Fibroblast of the aortic adventitia (primary cell): ENCODE results near the gene PALD1. TPM values are rescaled to one million over a fixed set of nuclear protein-coding genes. Genes with fewer than 3 reads are reported as not detected.

Experiments used
- DNase-seq: peaks from one replicate; pipeline ENCODE4 v3.0.0-alpha.2; 2010; ENCODE audit warnings: low read depth
- H3K4me3 ChIP-seq: 2 replicates; pipeline ENCODE4 v1.5.1; 2011; ENCODE audit warnings: low read depth, mild to moderate bottlenecking, control low read depth, low read length, moderate library complexity
- CTCF ChIP-seq: IDR thresholded peaks from 2 replicates; pipeline ENCODE4 v1.5.1; 2011; ENCODE audit warnings: mild to moderate bottlenecking, low read length, control low read depth, inconsistent platforms; ENCODE audit not compliant: insufficient read depth
- total RNA-seq: library from RNA; depleted of rRNA; stranded (reverse); fragments of >200 nt; gene quantifications from 2 replicates; pipeline ENCODE4 v1.2.3, GENCODE V29; 2012; ENCODE audit warnings: low replicate concordance

The PALD1 gene
- total RNA-seq, 1 donor, result 0.18 TPM

- no peak overlapping the region for H3K4me3 ChIP-seq
- DNase-seq, result no peak
- no peak for TF ChIP-seq CTCF
Observed at GRCh38 chr10:70588255-70588654, 109.7 kb downstream of the PALD1 start.

GRCh38 chr10:70588859-70589570 lies 110.4 kb downstream of the PALD1 start:
- no peak for TF ChIP-seq CTCF
- no peak overlapping the region for H3K4me3 ChIP-seq
- DNase-seq, result no peak

GRCh38 chr10:70589762-70590654 lies 111.4 kb downstream of the PALD1 start:
- DNase-seq, result peak; percentile 88
- H3K4me3 ChIP-seq, result no peak overlapping the region
- TF ChIP-seq CTCF, result no peak

GRCh38 chr10:70590655-70591416 lies 112.3 kb downstream of the PALD1 start:
- no peak for TF ChIP-seq CTCF
- H3K4me3 ChIP-seq, result no peak overlapping the region
- no peak for DNase-seq

- no peak for TF ChIP-seq CTCF
- no peak for DNase-seq
- no peak overlapping the region for H3K4me3 ChIP-seq
Observed at GRCh38 chr10:70592186-70592735, 113.7 kb downstream of the PALD1 start.

- TF ChIP-seq CTCF, result no peak
- DNase-seq, result no peak
Observed at GRCh38 chr10:70592746-70593512, 114.4 kb downstream of the PALD1 start.

More at GRCh38 chr10:70592746-70593512, 114.4 kb downstream of the PALD1 start:
- H3K4me3 ChIP-seq, result no peak overlapping the region
